CD4-positive, alpha-beta T cell (primary cell): ENCODE results near the gene SAMD10. TPM values are rescaled to one million over a fixed set of nuclear protein-coding genes. Genes with fewer than 3 reads are reported as not detected.

Experiments
- ATAC-seq: fragments of 200-7000 bp; cut with Tn5 transposase; one replicate; pipeline ENCODE4 v1.10.0; 2022; ENCODE audit warnings: mild to moderate bottlenecking; ENCODE audit not compliant: poor library complexity
- CTCF ChIA-PET: fragments of 350-600 bp; sonication (Branson Sonifier 250); formaldehyde crosslinking; loops from one replicate; lab custom pipeline; 2021; ENCODE audit warnings: antibody characterized with exemption, inconsistent platforms; lab: Charles Lee
- POLR2A ChIA-PET: fragments of 350-600 bp; sonication (Branson Sonifier 250); formaldehyde crosslinking; loops from one replicate; lab custom pipeline; 2021; ENCODE audit warnings: antibody characterized with exemption, inconsistent platforms; lab: Charles Lee
- DNase-seq, 14 experiments: peaks; one replicate each; pipeline ENCODE4 v3.0.0-alpha.2; 2013 to 2020; ENCODE audit warnings: mixed read lengths in 2 of 14
- H3K27ac ChIP-seq, 2 donors: one replicate each; pipeline versions ENCODE4 v1.5.1 to v1.7.0; 2013; ENCODE audit warnings: low read length in 2 of 2, low read depth in 1 of 2, mild to moderate bottlenecking in 1 of 2
- H3K27me3 ChIP-seq, 2 experiments: 1 replicate in 1 of 2; 2 replicates in 1 of 2; pipeline versions ENCODE4 v1.6.1 to v1.7.0; 2013; ENCODE audit warnings: low read length in 2 of 2, control low read depth in 1 of 2, mild to moderate bottlenecking in 1 of 2, moderate library complexity in 1 of 2; ENCODE audit not compliant: insufficient read depth in 2 of 2, control insufficient read depth in 1 of 2
- H3K36me3 ChIP-seq: one replicate; pipeline ENCODE4 v1.6.1; 2013; ENCODE audit warnings: low read length, control low read depth; ENCODE audit not compliant: insufficient read depth
- H3K4me1 ChIP-seq: one replicate; pipeline ENCODE4 v1.6.1; 2013; ENCODE audit warnings: low read length, control low read depth; ENCODE audit not compliant: insufficient read depth
- H3K4me3 ChIP-seq: one replicate; pipeline ENCODE4 v1.5.1; 2013; ENCODE audit warnings: mild to moderate bottlenecking, low read length, moderate library complexity
- H3K9me3 ChIP-seq, 2 experiments: 1 replicate in 1 of 2; 2 replicates in 1 of 2; pipeline versions ENCODE4 v1.6.1 to v1.7.0; 2013; ENCODE audit warnings: low read length in 2 of 2, mild to moderate bottlenecking in 2 of 2, control low read depth in 1 of 2, moderate library complexity in 1 of 2; ENCODE audit not compliant: control insufficient read depth in 1 of 2, insufficient read depth in 1 of 2
- H3K27ac Mint-ChIP-seq: one replicate; pipeline ENCODE4 v1.8.0; 2020; ENCODE audit warnings: mixed read lengths
- H3K27me3 Mint-ChIP-seq: one replicate; pipeline ENCODE4 v1.8.0; 2021; ENCODE audit warnings: mixed read lengths
- H3K36me3 Mint-ChIP-seq: one replicate; pipeline ENCODE4 v1.8.0; 2021; ENCODE audit warnings: low read depth, mixed read lengths
- H3K4me1 Mint-ChIP-seq: one replicate; pipeline ENCODE4 v1.8.0; 2021; ENCODE audit warnings: low read depth, mixed read lengths
- H3K4me3 Mint-ChIP-seq: one replicate; pipeline ENCODE4 v1.8.0; 2020; ENCODE audit warnings: mild to moderate bottlenecking, mixed read lengths
- H3K9me3 Mint-ChIP-seq: one replicate; pipeline ENCODE4 v1.8.0; 2020; ENCODE audit warnings: mixed read lengths
- intact Hi-C, 2 experiments: fragments of 100-400 bp; cut with DNase I in 1 of 2; cut with micrococcal nuclease in 1 of 2; formaldehyde crosslinking; loops; one replicate each; pipeline versions ENCODE4 v1.15.1 to v1.9.0; 2023 to 2025; cut with DNase I, micrococcal nuclease
- total RNA-seq, 174 experiments: library from RNA in 2 of 174; stranded (reverse) in 2 of 174; gene quantifications; one replicate each; pipeline ENCODE4 v1.2.3 and lab custom pipeline; 2021 to 2026
- TF ChIP-seq, protein P1 (sequence below): fragments of 200-600 bp; IDR thresholded peaks from one replicate; pipeline ENCODE4 v1.8.0; 2022; ENCODE audit warnings: antibody characterized with exemption, mild to moderate bottlenecking

Gene SAMD10
- total RNA-seq, 2 experiments from 2014 or later, result 12.0 to 12.1 TPM

DNA sequence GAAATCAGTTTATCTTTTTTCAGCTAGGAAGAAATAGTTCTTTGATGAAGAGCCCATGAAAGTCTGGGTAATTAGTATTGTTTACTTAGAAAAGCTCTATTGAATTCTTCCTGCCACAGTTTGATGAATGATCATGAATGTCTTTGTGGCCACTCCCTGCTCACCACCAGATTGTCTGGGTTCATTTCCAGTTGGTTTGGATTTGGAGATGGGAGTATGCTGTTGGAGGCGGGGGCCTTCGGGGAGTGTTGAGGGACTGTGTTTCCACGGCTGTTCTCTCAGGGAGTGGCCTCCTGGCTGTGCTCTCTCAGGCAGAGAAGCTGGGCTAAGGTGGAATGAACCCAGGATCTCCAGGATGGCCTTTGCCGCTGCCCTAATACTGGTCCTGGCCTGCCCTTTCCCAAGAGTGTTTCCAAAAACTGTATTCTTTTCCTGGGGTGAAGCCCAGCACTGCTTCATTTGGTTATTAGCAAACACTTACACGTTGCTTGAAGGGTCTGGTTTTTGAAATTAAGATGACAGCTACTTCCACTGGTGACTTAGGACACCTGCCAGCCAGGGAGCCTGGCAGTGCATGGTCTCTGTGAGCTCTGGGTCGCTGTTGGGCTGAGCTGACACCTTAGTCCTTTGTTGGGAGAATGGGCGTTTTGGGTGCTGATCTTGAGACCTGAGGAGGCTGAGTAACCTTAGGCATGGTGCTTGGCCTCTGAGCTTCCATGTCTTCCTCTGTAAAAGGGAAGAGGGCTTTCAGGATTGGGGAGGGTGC lies 24.7 kb upstream of the SAMD10 start:
- no peaks in the 10 kb centered on the region for H3K27me3 ChIP-seq
- Mint-ChIP-seq H3K4me3 (no peak overlapping the region), H3K9me3 (no peaks in the 10 kb centered on the region), H3K27ac (no peak overlapping the region), H3K36me3 (peaks cover 89% of the 10 kb centered on the region), H3K27me3 (no peaks in the 10 kb centered on the region), H3K4me1 (peaks cover 18% of the 10 kb centered on the region)
- ChIA-PET CTCF (interaction anchor here (1.2 to 2.6 kb wide), 2 partner anchors 30 to 35 kb away, joined by 4 to 11 read pairs; no protein-coding TSS in a partner anchor), POLR2A (no interaction called here)
- H3K9me3 ChIP-seq, result peaks cover 13 to 19% of the 10 kb centered on the region in 2 experiments
- no peak overlapping the region for H3K27ac ChIP-seq
- no peak overlapping the region for H3K4me3 ChIP-seq
- ATAC-seq (no peak), DNase-seq (no peak)
- intact Hi-C loops, result no loop called here
- peaks cover 79% of the 10 kb centered on the region for H3K36me3 ChIP-seq
- TF ChIP-seq, protein P1, sequence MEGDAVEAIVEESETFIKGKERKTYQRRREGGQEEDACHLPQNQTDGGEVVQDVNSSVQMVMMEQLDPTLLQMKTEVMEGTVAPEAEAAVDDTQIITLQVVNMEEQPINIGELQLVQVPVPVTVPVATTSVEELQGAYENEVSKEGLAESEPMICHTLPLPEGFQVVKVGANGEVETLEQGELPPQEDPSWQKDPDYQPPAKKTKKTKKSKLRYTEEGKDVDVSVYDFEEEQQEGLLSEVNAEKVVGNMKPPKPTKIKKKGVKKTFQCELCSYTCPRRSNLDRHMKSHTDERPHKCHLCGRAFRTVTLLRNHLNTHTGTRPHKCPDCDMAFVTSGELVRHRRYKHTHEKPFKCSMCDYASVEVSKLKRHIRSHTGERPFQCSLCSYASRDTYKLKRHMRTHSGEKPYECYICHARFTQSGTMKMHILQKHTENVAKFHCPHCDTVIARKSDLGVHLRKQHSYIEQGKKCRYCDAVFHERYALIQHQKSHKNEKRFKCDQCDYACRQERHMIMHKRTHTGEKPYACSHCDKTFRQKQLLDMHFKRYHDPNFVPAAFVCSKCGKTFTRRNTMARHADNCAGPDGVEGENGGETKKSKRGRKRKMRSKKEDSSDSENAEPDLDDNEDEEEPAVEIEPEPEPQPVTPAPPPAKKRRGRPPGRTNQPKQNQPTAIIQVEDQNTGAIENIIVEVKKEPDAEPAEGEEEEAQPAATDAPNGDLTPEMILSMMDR, result no peak
- H3K4me1 ChIP-seq, result no peaks in the 10 kb centered on the region

DNA sequence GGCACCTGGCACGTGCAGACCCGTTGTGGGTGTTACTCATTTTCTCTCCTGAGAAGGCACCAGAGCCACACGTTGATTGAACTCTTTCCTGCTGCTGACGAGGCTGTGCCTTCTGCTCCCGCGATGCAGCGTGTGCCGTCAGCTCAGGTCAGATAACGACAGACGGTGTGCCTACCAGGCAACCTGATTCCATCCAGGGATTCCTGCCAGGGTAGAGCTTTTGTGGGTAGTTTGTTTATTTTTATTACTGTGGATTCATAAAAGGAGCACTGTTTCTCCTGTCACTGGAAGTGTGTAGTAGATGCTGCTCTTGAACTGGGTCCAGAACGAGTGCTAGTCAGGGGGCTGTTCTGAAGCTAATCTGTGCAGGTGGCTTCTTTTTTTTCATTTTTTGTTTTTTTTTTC lies 22.2 kb upstream of the SAMD10 start:
- H3K36me3 ChIP-seq, result peaks cover 72% of the 10 kb centered on the region
- H3K27me3 ChIP-seq, result no peaks in the 10 kb centered on the region
- no peak overlapping the region for H3K4me3 ChIP-seq
- peaks cover 79% of the 10 kb centered on the region for H3K36me3 Mint-ChIP-seq
- H3K9me3 ChIP-seq, result no peaks in the 10 kb centered on the region
- CTCF ChIA-PET, result interaction anchor here (0.6 to 1.1 kb wide), 2 partner anchors 36 to 136 kb away, joined by 3 to 4 read pairs; no protein-coding TSS in a partner anchor
- POLR2A ChIA-PET, result no interaction called here
- peaks cover 10% of the 10 kb centered on the region for H3K4me1 Mint-ChIP-seq
- DNase-seq, result no peak
- ATAC-seq, result no peak
- H3K4me3 Mint-ChIP-seq, result no peak overlapping the region
- intact Hi-C loops, result no loop called here
- no peaks in the 10 kb centered on the region for H3K27me3 Mint-ChIP-seq
- H3K27ac ChIP-seq, result no peak overlapping the region
- no peaks in the 10 kb centered on the region for H3K4me1 ChIP-seq
- H3K27ac Mint-ChIP-seq, result no peak overlapping the region
- TF ChIP-seq, protein P1, result no peak
- H3K9me3 Mint-ChIP-seq, result no peaks in the 10 kb centered on the region

DNA sequence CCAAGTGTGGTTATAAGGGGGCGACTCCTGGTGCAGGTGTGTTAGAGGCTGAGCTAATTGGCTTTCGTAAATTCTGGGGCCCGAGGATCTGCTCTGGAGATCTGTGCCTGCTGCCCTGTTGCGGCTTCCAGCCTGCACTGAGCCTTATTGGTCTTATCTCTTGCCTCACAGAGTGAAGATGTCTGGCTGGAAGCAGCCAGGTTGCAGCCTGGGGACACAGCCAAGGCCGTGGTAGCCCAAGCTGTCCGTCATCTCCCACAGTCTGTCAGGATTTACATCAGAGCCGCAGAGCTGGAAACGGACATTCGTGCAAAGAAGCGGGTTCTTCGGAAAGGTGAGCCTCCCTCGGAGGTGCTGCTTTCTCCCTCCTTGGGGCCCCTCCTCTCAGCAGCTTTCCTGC lies 21.5 kb upstream of the SAMD10 start:
- TF ChIP-seq, protein P1, result no peak
- ChIA-PET CTCF (interaction anchor here (0.7 to 1.1 kb wide), 2 partner anchors 26 to 36 kb away, joined by 3 to 4 read pairs; no protein-coding TSS in a partner anchor), POLR2A (no interaction called here)
- Mint-ChIP-seq H3K4me3 (no peak overlapping the region), H3K27ac (no peak overlapping the region), H3K36me3 (peaks cover 79% of the 10 kb centered on the region), H3K27me3 (no peaks in the 10 kb centered on the region), H3K4me1 (peaks cover 10% of the 10 kb centered on the region), H3K9me3 (no peaks in the 10 kb centered on the region)
- H3K27me3 ChIP-seq, result no peaks in the 10 kb centered on the region
- H3K4me1 ChIP-seq, result no peaks in the 10 kb centered on the region
- no peak for DNase-seq
- no peak overlapping the region for H3K27ac ChIP-seq
- H3K9me3 ChIP-seq, result no peaks in the 10 kb centered on the region
- H3K4me3 ChIP-seq, result no peak overlapping the region
- no peak for ATAC-seq
- intact Hi-C loops, result no loop called here
- H3K36me3 ChIP-seq, result peaks cover 74% of the 10 kb centered on the region
